Measurements from ENCODE around the gene BMS1. TPM values are rescaled to one million over a fixed set of nuclear protein-coding genes. Genes with fewer than 3 reads are reported as not detected.

The BMS1 gene, protein sequence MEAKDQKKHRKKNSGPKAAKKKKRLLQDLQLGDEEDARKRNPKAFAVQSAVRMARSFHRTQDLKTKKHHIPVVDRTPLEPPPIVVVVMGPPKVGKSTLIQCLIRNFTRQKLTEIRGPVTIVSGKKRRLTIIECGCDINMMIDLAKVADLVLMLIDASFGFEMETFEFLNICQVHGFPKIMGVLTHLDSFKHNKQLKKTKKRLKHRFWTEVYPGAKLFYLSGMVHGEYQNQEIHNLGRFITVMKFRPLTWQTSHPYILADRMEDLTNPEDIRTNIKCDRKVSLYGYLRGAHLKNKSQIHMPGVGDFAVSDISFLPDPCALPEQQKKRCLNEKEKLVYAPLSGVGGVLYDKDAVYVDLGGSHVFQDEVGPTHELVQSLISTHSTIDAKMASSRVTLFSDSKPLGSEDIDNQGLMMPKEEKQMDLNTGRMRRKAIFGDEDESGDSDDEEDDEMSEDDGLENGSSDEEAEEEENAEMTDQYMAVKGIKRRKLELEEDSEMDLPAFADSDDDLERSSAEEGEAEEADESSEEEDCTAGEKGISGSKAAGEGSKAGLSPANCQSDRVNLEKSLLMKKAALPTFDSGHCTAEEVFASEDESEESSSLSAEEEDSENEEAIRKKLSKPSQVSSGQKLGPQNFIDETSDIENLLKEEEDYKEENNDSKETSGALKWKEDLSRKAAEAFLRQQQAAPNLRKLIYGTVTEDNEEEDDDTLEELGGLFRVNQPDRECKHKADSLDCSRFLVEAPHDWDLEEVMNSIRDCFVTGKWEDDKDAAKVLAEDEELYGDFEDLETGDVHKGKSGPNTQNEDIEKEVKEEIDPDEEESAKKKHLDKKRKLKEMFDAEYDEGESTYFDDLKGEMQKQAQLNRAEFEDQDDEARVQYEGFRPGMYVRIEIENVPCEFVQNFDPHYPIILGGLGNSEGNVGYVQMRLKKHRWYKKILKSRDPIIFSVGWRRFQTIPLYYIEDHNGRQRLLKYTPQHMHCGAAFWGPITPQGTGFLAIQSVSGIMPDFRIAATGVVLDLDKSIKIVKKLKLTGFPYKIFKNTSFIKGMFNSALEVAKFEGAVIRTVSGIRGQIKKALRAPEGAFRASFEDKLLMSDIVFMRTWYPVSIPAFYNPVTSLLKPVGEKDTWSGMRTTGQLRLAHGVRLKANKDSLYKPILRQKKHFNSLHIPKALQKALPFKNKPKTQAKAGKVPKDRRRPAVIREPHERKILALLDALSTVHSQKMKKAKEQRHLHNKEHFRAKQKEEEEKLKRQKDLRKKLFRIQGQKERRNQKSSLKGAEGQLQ
- 21.6 to 29.0 TPM (median 22.0 TPM) in 5 replicates for total RNA-seq (2022; extraction: Qiagen RNA extraction)

DNA sequence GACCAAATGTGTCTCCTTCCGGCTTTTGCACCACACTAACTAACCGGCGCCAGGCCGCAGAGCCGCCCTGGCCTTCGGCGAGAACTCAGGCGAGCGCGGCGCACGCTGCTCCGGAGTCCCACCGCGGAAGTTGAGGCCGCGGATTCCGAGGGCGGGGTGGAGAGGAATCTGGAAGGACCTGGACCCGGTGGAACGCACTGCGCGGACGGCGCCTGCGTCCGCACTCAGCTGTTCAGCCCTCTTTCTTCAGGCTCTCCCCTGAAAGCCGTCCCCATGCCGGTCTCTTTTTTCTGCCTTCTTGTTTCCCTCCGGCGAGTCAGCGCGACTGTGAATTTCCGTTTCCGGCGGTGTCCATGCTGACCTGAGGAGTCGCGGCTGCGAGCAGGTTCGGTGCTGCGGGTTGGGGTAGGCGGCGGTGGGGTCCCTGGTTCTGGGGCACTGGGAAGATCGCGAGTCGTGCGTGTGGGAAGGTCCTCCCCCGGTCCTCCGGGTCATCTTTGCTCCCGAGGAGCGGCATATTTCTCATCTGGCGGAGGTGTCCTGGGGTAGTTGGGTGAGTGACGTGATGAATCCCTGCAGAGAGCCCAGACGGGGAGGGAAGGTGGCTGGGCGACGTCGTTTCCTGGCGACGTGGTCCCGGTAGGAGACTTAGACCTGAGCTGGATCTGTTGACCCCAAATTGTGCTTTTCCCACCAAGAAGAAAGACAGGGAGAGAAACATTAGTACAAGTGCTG is at the start of gene BMS1:
TSS of gene BMS1 (plus strand) at position 350 of the 735 bp plus-strand sequence. CDS start 1,600 bp downstream, outside the sequence.

Other genes starting within 250 kb of the BMS1 start
- 5.5 to 9.4 TPM (median 6.6 TPM) in 5 replicates for gene ZNF33B, start 144.2 kb upstream of the BMS1 start, total RNA-seq (2022; extraction: Qiagen RNA extraction)